ENCODE data around the gene KAT6B. TPM values are rescaled to one million over a fixed set of nuclear protein-coding genes. Genes with fewer than 3 reads are reported as not detected.
A peak's percentile ranks its signal among the peaks of the same experiment; 100 is the strongest.
"Not testable (repeated sequence)": the region's sequence is repeated elsewhere in the genome, so short reads cannot be mapped to it uniquely, and the experiment has no call there.

Gene KAT6B
- total and polyA plus RNA-seq, 11 donors: 10.4 to 61.3 (median 42.9) TPM

GRCh38 chr10:74890460-74890859 lies 64.1 kb downstream of the KAT6B start:
- Histone ChIP-seq H3K27ac (peak overlapping the region in 8 of 12 donors; percentile 6 to 75 (median 30)), H3K4me3 (no peak overlapping the region), H3K27me3 (no peaks in the 10 kb centered on the region), H3K4me1 (peaks cover 0 to 48% (median 15%) of the 10 kb centered on the region in 12 donors), H3K36me3 (no peaks in the 10 kb centered on the region), H3K9me3 (no peaks in the 10 kb centered on the region)
- no peak for DNase-seq
- ATAC-seq: no peak
- TF ChIP-seq, protein P1, sequence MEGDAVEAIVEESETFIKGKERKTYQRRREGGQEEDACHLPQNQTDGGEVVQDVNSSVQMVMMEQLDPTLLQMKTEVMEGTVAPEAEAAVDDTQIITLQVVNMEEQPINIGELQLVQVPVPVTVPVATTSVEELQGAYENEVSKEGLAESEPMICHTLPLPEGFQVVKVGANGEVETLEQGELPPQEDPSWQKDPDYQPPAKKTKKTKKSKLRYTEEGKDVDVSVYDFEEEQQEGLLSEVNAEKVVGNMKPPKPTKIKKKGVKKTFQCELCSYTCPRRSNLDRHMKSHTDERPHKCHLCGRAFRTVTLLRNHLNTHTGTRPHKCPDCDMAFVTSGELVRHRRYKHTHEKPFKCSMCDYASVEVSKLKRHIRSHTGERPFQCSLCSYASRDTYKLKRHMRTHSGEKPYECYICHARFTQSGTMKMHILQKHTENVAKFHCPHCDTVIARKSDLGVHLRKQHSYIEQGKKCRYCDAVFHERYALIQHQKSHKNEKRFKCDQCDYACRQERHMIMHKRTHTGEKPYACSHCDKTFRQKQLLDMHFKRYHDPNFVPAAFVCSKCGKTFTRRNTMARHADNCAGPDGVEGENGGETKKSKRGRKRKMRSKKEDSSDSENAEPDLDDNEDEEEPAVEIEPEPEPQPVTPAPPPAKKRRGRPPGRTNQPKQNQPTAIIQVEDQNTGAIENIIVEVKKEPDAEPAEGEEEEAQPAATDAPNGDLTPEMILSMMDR (IDR thresholded peaks at IDR 0.05): no peak
- no peak for TF ChIP-seq POLR2A (IDR thresholded peaks at IDR 0.05)
- intact Hi-C loops (cut with DNase I): no loop called here
- WGBS, 4 donors: 73 to 77% (median 77%) methylated on average over 7 of the region's 7 CpGs

GRCh38 chr10:74891053-74891452 lies 64.7 kb downstream of the KAT6B start:
- 44 to 61% (median 50%) methylated on average over 2 of the region's 2 CpGs for WGBS, 4 donors
- Histone ChIP-seq H3K9me3 (no peaks in the 10 kb centered on the region), H3K36me3 (no peaks in the 10 kb centered on the region), H3K27ac (peak overlapping the region in 9 of 12 donors; percentile 6 to 75 (median 31)), H3K4me1 (peaks cover 0 to 52% (median 15%) of the 10 kb centered on the region in 12 donors), H3K4me3 (no peak overlapping the region), H3K27me3 (no peaks in the 10 kb centered on the region)
- TF ChIP-seq, protein P1 (IDR thresholded peaks at IDR 0.05): no peak
- no peak for TF ChIP-seq POLR2A (IDR thresholded peaks at IDR 0.05)
- intact Hi-C loops (cut with DNase I): no loop called here
- DNase-seq (peak in 4 of 5 donors; percentile 32 to 54 (median 42)), ATAC-seq (peak in 3 of 4 donors; percentile 51 to 70 (median 63))

DNA sequence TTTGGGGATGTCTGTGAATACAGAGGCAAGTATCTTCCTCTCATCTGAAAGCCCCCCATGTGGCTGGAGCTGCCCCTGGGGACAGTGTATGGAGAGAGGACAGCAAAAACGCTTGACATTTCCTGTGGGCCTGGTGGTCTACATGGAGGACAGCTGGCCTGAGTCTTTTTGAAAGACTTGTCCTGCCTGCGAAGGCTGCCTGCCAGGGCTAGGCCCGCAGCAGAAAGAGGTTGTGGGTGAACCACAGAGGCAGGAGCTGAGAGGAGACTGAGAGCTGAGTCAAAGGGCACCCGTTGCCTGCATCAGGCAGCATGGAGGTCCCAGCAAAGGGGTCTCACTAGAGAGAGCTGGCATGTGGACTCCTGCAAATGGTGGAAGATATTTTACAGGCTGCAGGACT lies 66.4 kb downstream of the KAT6B start:
- ATAC-seq (peak in 1 of 4 donors; percentile 30), DNase-seq (no peak)
- peaks cover 6 to 53% (median 30%) of the 10 kb centered on the region in 12 donors for H3K4me1 ChIP-seq
- no peaks in the 10 kb centered on the region for H3K27me3 ChIP-seq
- TF ChIP-seq, protein P1 (IDR thresholded peaks at IDR 0.05): no peak
- no peak for TF ChIP-seq POLR2A (IDR thresholded peaks at IDR 0.05)
- WGBS, 4 donors: 70 to 78% (median 73%) methylated on average over 4 of the region's 4 CpGs
- no peak overlapping the region for H3K27ac ChIP-seq
- H3K4me3 ChIP-seq: no peak overlapping the region
- no peaks in the 10 kb centered on the region for H3K9me3 ChIP-seq
- H3K36me3 ChIP-seq: no peaks in the 10 kb centered on the region
- intact Hi-C loops (cut with DNase I): no loop called here

DNA sequence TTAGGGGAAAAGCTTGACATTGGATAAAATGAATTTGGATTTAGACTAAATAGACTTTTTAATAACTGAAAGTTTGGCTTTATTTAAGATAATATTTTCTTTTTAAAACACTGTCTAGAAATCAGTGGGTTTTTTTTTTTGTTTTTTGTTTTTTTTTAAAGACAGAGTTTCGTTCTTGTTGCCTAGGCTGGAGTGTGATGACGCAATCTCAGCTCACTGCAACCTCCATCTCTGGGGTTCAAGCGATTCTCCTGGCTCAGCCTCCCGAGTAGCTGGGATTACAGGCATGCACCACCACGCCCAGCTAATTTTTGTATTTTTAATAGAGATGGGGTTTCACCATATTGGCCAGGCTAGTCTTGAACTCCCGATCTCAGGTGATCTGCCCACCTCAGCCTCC lies 66.9 kb downstream of the KAT6B start:
- not testable (repeated sequence) for H3K9me3 ChIP-seq

More for the DNA sequence above, 66.9 kb downstream of the KAT6B start:
- H3K4me1 ChIP-seq: peaks cover 7 to 50% (median 32%) of the 10 kb centered on the region in 12 donors
- intact Hi-C loops (cut with DNase I); H3K27ac ChIP-seq; ATAC-seq; H3K27me3 ChIP-seq; H3K36me3 ChIP-seq; H3K4me3 ChIP-seq; DNase-seq: not testable (repeated sequence)
- WGBS, 4 donors: 90 to 96% (median 92%) methylated on average over 6 of the region's 6 CpGs
